Stimulated activated CD8-positive, alpha-beta memory T cell treated with anti-CD3 and anti-CD28 coated beads, Interleukin-7, amount 100 ng/mL, for 24 hours (primary cell): ENCODE data around the gene GLRX3.
"Not testable (repeated sequence)": the region's sequence is repeated elsewhere in the genome, so short reads cannot be mapped to it uniquely, and the experiment has no call there.

Experiments used
- DNase-seq: peaks from one replicate; pipeline ENCODE4 v3.0.0-alpha.2; 2020; ENCODE audit warnings: low read depth

Gene GLRX3

DNA sequence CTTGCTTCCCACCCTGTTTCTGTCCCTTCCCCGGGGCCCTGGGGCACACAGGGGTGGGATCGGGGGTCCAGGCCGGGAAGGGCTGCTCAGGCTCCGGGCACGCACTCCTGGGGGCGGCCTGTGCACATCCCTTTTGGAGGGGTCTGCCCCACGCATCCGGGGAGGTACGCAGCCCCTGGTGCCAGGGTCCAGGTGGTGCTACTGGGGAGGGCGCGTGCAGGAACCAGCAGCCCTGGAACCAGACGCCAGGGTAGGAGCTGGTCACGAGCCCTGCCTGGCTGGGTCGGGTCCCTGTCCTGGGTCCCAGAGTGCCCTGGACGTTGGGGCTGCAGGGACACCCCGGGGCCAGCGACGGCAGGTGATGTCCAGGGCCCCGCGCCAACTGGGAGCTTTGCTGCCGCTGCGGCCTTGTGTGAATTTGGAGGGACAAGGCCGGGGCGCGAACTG, 53.4 kb downstream of the GLRX3 start:
- DNase-seq: no peak

DNA sequence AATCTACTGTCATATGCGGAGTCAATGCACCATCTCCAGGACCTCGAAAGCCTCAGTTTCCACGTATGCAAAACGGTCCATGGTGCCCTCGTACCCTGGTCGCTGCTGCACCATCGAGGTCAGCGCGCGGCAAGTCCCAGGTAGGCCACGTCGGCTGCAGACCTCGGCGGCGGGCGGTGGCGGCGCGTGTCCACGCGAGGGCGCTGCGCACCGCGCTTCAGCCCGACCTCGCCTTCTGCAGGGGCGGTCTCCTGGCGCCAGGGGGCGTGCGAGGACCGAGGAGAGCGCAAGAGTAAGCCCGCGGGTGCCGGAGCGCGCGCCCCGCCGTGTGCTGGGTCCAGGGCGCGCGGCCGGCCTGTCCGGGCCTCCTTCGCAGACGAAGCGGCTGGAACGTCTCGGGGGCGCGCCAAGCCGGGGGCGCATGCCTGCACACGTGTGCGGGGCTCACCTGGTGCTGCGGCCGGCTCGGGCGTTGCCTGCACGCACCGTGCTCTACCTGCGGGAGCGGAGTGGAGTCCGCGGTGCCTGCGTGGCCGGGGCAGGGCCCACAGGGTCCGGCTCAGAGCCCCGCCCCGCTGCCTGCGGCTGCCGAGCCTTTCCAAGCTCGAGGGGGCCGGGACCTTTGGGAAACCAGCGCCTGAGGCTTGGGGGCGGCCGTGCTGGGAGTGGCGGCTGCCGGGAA, 54.0 kb downstream of the GLRX3 start:
- DNase-seq: peak; percentile 81

DNA sequence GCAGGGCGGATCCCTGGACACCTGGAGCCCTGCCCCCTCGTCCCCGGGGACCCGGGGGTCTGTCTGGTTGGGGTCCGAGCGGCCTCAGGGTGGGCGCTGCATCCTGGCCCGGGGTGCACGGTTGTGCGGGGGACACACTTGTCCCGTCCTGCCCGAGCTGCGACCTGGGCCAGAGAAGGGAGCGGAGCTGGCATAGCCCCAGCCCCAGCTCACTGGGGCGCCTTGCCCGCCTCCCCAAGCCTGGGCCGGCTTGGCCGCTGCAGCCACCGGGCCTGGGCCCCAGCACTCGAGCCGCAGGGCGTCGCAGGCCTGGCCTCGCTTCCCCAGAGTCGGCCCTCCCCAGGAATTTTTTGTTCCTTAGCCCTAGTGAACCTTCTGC, 54.5 kb downstream of the GLRX3 start:
- no peak for DNase-seq

DNA sequence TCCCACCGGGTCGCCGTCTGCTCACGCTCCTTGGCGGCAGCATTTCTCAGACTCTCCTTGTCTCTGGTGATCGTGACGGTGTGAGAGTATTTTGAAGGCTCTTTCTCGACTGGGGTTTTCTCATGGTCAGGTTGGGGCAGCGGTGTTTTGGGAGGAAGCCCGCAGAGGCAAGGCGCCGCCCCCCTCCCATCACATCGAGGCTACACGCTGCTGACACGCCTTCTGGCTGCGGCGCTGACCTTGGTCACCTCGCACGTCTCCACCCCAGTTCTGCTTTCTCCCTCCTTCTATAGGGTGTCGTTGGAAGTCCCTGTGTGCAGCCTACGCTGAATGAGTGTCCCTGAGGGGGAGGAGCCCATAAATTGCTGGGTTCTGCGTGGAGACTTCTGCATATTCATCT, 55.2 kb downstream of the GLRX3 start:
- no peak for DNase-seq

DNA sequence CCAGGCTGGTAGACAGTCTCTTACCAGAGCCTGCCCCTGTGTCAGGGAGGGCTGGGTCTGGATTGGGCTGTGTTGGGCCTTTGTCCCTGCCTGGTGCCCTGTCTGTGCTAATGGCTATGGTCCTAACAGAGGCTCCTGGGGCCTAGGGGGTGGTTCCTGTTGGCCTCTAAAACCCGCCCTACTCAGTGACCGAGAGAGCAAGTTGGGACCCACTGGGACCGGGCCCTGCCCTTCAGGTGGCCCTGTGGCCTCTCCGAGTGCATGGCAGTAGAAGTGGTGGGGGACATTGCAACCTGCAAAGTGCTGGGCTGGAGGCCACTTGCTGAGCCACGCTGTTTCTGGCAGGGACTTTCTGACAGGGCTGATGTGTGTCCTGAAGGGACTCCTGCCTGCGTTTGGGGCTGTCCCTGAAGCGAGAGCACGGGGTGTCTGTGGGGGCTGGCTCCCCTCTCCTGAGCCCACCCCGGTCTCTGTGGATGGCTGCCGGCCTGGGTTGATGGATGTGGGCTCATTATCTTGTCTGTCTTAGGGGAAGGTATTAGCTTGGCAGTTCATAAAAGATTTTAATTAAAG, 56.2 kb downstream of the GLRX3 start:
- no peak for DNase-seq

DNA sequence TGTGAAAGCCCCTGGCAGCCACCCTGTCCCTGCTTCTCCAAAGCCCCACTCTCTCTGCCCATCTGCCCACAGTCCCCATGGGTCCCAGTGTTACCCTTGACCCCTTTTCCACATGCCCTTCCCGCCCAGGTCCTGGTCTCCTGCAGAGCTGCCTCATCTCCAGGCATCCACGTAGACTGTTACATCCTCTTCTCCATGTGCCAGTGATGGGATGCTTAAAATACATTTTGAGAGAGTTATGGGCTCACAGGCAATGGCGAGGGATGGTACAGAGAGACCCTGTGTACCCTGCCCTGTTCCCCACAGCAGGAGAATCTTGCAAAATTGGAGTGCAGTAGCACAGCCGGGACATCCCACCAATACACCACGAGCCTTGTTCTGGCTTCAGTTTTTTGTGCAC, 56.8 kb downstream of the GLRX3 start:
- DNase-seq: no peak

DNA sequence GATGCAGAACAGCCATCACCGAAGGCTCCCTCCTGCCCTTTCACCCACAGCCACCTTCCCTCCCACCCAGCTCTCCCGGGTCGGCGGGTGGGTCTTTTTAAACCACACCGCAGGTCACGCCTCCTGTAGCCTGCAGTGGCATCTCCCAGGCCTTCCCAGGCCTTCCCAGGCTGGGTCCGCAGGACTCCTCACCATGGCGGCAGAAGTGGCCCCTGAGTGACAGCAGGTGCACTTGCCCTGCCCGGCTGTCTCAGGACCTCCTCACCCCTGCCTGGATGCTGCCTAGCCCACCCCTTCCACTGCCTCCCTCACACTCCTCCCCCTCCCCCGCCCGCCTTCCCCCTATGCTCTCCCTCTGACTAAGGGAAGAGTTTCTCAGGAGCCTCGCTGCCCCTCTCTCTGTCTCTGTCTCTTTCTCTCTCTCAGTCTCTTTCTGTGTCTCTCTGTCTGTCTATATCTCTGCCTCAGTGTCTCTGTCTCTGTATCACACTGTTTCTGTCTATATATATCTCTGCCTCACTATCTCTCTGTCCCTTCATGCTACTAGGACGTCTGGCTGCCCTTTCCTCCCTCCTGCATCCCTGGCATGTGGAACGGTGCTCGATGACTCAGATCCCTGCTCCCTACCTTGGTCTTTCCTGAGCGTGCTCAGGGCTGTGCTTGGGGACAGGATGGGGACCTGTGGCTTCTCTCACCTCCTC, 57.5 kb downstream of the GLRX3 start:
- no peak for DNase-seq

DNA sequence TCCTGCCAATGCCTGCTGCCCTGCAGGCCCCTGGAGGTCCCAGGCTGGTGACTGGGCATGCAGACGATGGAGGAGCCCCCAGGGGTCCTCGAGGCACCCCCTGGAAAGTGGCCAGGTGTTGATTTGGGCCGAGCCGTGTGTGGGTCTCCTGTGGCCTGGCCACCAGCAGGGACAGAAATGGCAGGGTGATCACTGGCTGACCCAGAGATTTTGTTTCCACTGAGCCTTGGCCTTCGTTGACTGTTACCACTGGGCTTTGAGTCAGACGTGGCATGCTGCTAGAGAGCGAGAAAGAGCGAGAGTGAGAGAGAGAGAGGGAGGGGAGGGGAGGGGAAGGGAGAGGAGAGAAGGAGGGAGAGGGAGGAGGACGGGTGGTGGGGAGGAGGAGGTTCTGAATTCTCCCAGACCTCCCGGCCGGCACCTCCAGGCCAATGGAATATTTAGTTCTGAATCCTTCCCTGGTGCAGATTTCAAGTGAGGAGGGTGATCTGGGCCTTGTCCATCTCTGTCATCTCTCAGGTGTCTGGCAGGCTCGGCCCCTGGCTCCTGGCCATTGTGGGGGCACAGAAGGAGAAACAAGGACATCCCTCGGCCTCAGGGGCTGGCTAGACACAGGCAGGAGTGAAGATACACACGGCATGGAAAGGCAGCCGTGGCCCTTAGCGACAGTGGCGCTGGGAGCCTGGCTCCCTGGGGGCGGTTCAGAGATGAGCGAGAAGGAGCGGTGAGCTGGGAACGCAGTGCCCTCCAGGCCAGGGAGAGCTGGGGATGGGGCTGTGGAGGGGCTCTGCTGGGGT, 58.2 kb downstream of the GLRX3 start:
- DNase-seq: no peak

DNA sequence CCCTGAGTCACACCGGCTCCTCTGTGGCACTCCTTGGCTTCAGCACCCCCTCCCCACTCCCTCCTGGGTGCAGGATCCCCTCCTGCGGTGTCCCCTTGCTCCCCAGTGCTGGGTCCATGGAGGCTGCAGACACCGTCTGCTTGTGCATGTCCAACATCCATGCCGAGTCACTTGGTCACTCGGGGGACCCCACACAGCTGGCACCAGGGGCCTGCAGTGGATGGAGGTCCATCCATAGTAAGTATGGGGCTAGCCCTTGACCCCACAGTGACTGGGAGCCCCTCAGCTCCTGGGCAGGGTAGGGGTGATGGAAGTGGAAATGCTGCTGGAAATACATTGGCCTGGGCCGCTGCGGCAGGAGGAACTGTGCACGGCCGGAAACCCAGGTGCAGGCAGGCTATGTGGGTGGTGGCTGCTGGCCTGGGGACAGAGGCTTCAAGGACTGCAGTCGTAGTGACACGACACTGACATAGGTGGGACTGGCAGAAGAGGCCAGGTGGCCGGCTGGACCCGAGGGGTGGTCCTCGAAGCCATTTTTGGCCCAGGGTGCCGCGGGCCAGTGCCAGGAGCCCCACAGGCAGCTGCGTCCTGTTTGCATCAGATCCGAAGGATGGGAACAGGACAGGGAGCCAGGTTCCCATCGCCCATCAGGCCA, 58.9 kb downstream of the GLRX3 start:
- DNase-seq: no peak

DNA sequence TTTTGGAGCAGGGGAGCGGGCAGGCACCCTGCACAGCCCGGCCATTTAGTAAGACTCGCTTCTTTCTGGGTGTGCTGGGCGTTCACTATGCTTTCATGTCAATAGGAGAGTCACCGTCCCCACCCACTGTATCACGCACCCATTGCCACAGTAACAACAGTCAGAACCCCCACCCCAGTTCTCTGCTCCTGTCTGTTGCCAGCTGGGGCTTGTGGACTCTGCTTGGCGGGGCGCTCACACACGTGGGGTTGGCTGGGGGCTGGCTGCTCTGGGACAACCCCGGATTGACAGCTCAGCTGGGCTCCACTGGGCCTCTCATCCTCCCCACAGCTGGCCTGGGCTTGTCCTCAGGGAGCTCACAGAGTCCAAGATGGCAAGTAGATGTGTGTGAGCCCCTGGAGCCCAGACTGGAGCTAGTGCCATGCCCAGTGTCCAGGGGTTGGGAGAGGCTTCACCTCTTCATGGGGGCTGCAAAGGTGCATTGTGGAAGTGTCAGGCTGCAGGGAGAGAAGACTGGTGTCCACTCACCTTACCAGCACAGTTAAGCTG, 59.6 kb downstream of the GLRX3 start:
- no peak for DNase-seq

DNA sequence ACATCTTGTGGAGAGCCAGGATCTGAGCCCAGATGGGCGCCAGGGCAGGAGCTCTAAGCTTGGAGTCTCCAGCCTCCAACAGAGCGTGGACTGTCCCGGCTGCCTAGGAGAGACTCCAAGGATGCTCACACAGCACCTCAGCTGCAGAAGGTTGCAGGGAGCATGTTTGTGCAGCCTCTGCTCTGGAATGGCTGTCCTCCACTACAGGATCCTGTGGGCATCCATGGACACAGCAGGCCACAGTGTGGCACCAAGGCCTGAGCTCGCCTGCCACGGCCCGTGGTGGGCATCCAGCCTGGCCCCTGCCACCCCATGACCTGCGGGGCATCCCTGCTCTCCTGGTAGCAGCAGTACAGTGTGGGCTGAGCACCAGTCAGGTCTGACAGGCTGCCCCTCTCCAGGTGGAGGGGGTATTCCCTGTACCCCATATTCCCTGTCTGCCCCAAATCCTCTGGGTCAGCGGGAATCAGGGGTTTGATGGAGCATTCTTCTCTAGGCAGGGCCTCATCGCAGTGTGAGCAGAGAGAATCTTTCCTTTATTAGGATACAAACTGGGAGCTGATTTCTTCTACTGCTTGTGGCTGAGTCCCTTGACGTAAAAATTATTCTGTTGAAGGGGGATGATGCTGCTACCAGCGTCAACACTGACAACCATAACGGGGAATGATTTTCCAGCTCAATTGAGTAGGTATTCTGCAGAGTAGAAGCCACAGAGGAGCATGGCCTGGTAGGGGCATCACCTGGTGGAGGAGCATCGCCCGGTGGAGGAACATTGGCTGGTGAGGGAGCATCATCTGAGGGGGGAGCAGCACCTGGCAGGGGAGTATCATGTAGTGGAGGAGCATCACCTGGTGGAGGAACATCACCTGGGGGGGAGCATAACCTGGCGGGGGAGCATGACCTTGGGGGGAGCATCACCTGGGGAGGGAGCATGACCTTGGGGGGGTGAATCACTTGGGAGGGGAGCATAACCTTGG, 60.6 kb downstream of the GLRX3 start:
- DNase-seq: no peak

DNA sequence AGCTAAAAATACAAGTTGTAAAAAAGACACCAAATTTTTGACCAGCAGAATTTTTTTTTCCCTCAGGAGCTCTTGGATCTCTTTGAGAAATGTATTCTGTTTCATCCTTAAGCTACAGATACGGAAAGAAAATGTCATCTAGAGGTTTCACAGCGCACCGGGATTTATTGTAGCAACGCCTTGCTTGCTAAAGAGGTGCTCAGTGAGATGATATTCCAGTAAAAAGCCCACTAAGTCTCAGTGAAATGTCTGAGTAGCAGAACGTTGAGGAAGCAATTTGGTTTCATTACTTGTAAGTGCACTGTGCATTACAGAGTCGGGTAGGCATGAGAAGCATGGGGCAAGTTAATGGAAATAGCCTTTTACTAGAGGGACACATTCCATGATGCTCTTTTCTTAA, 62.5 kb downstream of the GLRX3 start:
- no peak for DNase-seq

DNA sequence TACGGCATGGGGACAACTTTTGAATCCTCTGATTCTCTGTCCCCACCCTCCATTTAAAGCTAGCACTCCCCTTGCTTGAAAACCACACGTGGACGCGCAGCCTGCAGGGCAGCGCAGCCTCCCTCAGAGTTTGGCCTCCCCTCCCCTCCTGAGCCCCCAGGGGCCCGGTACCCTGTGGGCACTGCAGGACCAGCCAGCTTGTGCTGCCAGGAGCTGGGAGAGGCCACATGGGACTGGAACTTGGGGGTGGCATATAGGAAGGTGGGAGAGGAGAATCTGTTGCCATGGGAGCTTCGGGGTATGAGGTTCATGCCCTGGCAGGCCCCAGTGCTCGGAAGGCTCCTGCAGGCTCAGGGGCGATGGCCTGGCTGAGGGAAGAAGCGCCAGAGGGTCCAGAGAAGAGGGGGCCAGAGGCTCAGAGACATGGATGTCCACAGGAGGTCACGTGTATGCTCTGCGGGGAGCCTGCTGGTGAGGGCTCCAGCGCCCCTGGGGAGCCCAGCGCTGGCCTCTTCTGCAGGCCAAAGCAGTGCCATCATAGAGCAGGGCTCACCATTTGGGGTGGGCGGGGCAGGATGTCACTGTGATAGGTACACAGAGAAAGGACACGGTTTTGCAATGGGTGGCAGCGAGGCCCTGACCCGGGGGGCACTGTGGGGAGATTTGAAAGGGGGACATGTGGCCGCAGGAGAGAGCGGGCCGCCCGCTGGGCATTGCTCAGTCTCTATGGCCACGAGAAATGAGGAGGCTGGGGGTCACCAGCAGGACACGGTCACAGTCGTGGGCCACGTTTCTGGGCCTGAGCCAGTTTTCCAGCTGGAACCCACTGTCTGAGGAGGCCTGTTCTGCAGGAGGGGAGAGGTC, 64.2 kb downstream of the GLRX3 start:
- DNase-seq: no peak

DNA sequence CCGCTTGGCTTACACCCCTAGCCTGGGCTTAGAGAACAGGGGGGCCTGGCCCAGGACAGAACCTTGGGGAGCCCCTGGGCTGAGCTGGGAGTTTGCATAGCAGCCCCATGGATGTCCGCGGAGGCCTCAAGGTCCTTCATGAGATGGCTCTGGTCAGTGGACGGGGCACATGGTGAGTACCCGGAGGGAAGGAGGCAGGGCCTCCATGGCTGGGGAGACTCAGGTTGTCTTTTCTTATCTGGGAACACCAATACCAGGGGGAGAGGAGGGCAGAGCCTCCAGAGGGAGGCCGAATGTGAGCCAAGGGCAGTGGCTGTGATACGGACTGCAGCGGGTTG, 64.8 kb downstream of the GLRX3 start:
- no peak for DNase-seq

DNA sequence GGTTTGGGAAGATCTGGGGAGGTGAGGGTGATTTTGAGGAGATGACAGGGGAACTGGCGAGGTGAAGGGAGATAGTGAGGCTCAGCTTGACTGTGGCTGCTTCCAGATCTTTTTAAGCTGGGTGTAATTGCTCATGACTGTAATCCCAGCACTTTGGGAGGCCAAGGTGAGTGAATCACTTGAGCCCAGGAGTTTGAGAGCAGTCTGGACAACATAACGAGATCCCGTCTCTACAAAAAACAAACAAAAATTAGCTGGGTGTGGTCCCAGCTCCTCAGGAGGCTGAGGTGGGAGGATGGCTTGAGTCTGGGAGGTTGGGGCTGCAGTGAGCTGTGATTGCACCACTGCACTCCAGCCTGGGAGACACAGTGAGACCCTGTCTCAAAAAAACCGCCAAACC, 66.0 kb downstream of the GLRX3 start:
- DNase-seq: not testable (repeated sequence)

DNA sequence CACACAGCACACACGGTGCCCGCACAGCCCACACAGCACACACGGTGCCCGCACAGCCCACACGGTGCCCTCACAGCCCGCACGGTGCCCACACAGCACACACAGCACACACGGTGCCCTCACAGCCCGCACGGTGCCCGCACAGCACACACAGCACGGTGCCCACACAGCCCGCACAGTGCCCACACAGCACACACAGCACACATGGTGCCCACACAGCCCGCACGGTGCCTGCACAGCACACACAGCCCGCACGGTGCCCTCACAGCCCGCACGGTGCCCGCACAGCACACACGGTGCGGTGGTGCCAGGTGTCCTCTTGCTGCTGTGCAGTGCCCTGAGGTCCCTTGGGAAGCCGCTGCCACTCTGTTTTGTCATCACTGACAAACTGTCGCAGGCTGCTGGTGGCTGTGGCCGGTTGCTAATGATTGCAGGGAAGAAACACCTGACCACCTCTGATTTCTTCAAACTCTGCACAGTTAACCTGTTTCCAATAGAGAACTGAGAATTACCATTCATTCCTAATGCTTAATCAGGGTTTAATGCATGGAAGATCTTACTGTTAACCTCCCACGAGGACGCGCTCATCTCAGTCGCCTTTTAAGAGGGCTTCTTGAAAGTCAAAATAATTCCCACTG, 66.9 kb downstream of the GLRX3 start:
- DNase-seq: no peak

DNA sequence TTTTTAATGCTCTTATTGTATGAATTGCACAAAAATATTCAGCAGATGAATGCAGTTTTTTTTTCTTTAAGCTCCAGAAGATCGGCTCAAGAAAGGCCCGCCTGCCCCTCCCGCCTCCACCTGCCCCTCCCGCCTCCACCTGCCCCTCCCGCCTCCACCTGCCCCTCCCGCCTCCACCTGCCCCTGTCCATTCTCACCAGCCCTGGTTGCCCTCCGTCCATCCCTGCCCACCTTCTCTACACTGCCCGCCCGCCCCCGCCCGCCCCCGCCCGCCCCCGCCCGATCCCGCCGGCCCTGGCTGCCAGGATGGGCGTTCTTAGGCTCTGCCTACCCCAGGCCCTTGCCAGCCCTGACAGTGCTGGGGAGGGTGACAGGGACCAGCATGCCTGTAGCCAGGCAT, 67.4 kb downstream of the GLRX3 start:
- DNase-seq: no peak

DNA sequence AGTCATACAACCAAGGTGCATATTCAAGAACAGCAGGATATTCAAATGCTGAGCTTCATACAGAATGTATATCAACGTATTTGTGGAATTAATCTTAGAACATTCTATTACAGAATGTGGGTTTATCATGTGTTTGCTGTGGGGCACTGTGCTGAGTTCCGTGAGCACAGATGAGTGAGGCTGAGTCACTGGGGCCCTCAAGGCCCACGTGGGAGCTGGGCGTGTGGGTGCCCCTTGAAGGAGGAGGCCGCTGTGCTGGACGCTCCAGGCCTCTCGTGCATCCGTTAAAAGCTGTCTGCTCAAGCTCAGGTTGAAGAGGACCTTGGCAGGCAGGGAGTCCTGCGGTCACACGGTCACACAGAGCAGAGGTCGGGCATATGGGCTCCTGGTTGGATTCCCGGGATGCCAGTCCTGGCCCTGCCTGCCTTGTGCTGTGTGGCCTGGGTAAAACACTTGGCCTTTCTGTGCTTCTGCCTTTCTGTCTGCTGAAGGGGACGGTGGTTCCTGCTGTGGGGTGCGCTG, 70.1 kb downstream of the GLRX3 start:
- DNase-seq: no peak

DNA sequence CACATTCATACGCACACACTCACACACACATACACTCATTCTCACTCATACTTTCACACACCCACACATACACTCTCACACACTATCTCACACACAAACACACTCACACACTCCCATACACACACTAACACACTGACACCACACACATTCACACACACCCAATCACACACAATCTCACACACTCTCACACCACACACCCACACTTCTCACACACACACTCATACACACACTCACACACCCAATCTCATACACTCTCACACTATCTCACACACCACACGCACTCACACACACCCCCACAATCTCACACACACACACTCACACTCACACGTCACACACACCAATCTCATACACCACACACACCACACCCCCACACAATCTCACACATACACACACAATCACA, 71.0 kb downstream of the GLRX3 start:
- DNase-seq: no peak
